Neuronal stem cell (in vitro differentiated cells): ENCODE measurements around the gene SMOC2.
A peak's percentile ranks its signal among the peaks of the same experiment; 100 is the strongest.

Experiments
- DNase-seq: peaks from one replicate; pipeline ENCODE4 v3.0.0-alpha.2; 2013; ENCODE audit warnings: low spot score
- H2AFZ ChIP-seq: one replicate; pipeline ENCODE4 v1.6.1; 2013; ENCODE audit warnings: mild to moderate bottlenecking, low read length, inconsistent platforms
- H2AK5ac ChIP-seq: 2 replicates; pipeline ENCODE4 v1.6.1; 2013; ENCODE audit warnings: low read depth, mild to moderate bottlenecking, inconsistent platforms, low read length, moderate library complexity, mixed read lengths
- H2BK120ac ChIP-seq: 2 replicates; pipeline ENCODE4 v1.6.1; 2013; ENCODE audit warnings: low read depth, mild to moderate bottlenecking, inconsistent platforms, low read length, moderate library complexity, mixed read lengths
- H2BK12ac ChIP-seq: one replicate; pipeline ENCODE4 v1.6.1; 2013; ENCODE audit warnings: low read length, inconsistent platforms
- H2BK15ac ChIP-seq: 2 replicates; pipeline ENCODE4 v1.6.1; 2013; ENCODE audit warnings: mild to moderate bottlenecking, low read length, inconsistent platforms, mixed read lengths
- H2BK5ac ChIP-seq: one replicate; pipeline ENCODE4 v1.6.1; 2013; ENCODE audit warnings: inconsistent platforms, mild to moderate bottlenecking, low read length, moderate library complexity
- H3K14ac ChIP-seq: one replicate; pipeline ENCODE4 v1.6.1; 2013; ENCODE audit warnings: low read length, inconsistent platforms
- H3K18ac ChIP-seq: 2 replicates; pipeline ENCODE4 v1.6.1; 2013; ENCODE audit warnings: low read length, inconsistent platforms
- H3K23ac ChIP-seq: 2 replicates; pipeline ENCODE4 v1.6.1; 2013; ENCODE audit warnings: low read depth, mild to moderate bottlenecking, mixed read lengths, low read length, inconsistent platforms; ENCODE audit not compliant: poor library complexity
- H3K27ac ChIP-seq: replicated peaks from 3 replicates; pipeline ENCODE4 v1.5.1; 2013; ENCODE audit warnings: low read length, inconsistent platforms
- H3K27me3 ChIP-seq, 3 experiments: 2 replicates each; pipeline ENCODE4 v1.6.1; 2013; ENCODE audit warnings: low read length in 3 of 3, mild to moderate bottlenecking in 2 of 3, inconsistent platforms in 1 of 3, low read depth in 1 of 3, mixed read lengths in 1 of 3, moderate library complexity in 1 of 3; ENCODE audit not compliant: control insufficient read depth in 3 of 3, insufficient read depth in 3 of 3
- H3K36me3 ChIP-seq, 2 donors: replicated peaks in 1 of 2; 2 replicates each; pipeline ENCODE4 v1.6.1; 2013; ENCODE audit warnings: low read length in 2 of 2; ENCODE audit not compliant: control insufficient read depth in 2 of 2, insufficient read depth in 2 of 2
- H3K4ac ChIP-seq: 2 replicates; pipeline ENCODE4 v1.6.1; 2013; ENCODE audit warnings: inconsistent platforms, mild to moderate bottlenecking, low read length, moderate library complexity
- H3K4me1 ChIP-seq, 2 donors: 1 replicate in 1 of 2; 2 replicates in 1 of 2; pipeline ENCODE4 v1.6.1; 2013; ENCODE audit warnings: low read length in 2 of 2, low read depth in 1 of 2; ENCODE audit not compliant: control insufficient read depth in 2 of 2, insufficient read depth in 1 of 2
- H3K4me2 ChIP-seq: one replicate; pipeline ENCODE4 v1.6.1; 2013; ENCODE audit warnings: mild to moderate bottlenecking, low read length, inconsistent platforms; ENCODE audit not compliant: insufficient read depth, poor library complexity, severe bottlenecking
- H3K4me3 ChIP-seq, 2 donors: 2 replicates each; pipeline ENCODE4 v1.5.1; 2013; ENCODE audit warnings: low read length in 2 of 2, mild to moderate bottlenecking in 2 of 2, inconsistent platforms in 1 of 2, moderate library complexity in 1 of 2
- H3K79me1 ChIP-seq: one replicate; pipeline ENCODE4 v1.6.1; 2013; ENCODE audit warnings: low read depth, mild to moderate bottlenecking, inconsistent platforms, low read length, moderate library complexity
- H3K9ac ChIP-seq: one replicate; pipeline ENCODE4 v1.6.1; 2013; ENCODE audit warnings: mild to moderate bottlenecking, low read depth, low read length, inconsistent platforms; ENCODE audit not compliant: poor library complexity
- H3K9me3 ChIP-seq, 2 donors: replicated peaks in 1 of 2; 2 replicates each; pipeline versions ENCODE3 to v1.6.1; 2013; ENCODE audit warnings: low read length in 2 of 2, mild to moderate bottlenecking in 2 of 2, inconsistent platforms in 1 of 2, low read depth in 1 of 2, mixed read lengths in 1 of 2, moderate library complexity in 1 of 2; ENCODE audit not compliant: control insufficient read depth in 2 of 2, insufficient read depth in 1 of 2
- H4K8ac ChIP-seq: one replicate; pipeline ENCODE4 v1.6.1; 2013; ENCODE audit warnings: low read depth, mild to moderate bottlenecking, inconsistent platforms, low read length, moderate library complexity
- H4K91ac ChIP-seq: one replicate; pipeline ENCODE4 v1.6.1; 2013; ENCODE audit warnings: low read length, low read depth, mild to moderate bottlenecking, inconsistent platforms; ENCODE audit not compliant: poor library complexity
- WGBS, 2 donors: extraction: QIAGEN DNeasy Blood & Tissue Kit; methylation state at CpG; one replicate each; pipeline ENCODE4 v1.1.7; 2013; ENCODE audit warnings: missing lambda C conversion rate in 2 of 2, mixed read lengths in 1 of 2; ENCODE audit not compliant: insufficient read length in 2 of 2, insufficient replicate concordance in 1 of 2; ENCODE audit errors: extremely low coverage in 2 of 2; 5-methylcytosine and 5-hydroxymethylcytosine counted together

The SMOC2 gene

DNA sequence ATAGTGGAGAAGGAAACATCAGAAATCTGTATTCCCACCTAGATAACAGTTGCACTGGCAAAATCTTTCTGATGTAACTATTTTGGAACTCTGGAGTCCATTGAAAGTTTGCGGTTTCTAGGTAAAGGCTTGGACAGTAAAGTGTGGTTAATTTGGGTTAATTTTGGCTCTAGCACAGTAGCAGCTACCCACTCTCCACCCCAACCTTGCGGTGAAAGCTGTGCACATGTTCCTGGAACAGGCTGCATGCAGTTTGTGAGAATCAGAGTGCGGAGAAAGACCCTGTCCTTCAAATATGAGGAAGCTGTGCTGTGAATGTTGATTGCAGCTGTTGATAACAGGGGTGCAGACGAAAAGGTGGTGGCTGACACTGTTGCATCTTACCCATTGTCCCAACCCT is 38.4 kb downstream of the SMOC2 start:
- H2BK15ac ChIP-seq, result no peak overlapping the region
- no peak overlapping the region for H3K4me3 ChIP-seq
- no peak overlapping the region for H3K18ac ChIP-seq
- DNase-seq, result no peak
- no peak overlapping the region for H2AK5ac ChIP-seq
- no peak overlapping the region for H4K91ac ChIP-seq
- no peak overlapping the region for H2BK12ac ChIP-seq
- H2BK120ac ChIP-seq, result no peak overlapping the region
- no peak overlapping the region for H3K9ac ChIP-seq
- H3K4ac ChIP-seq, result no peak overlapping the region
- no peak overlapping the region for H3K27ac ChIP-seq
- no CpG with 5 or more reads among the region's 4 CpGs for WGBS, 2 donors
- no peaks in the 10 kb centered on the region for H3K27me3 ChIP-seq
- no peaks in the 10 kb centered on the region for H3K4me1 ChIP-seq
- no peaks in the 10 kb centered on the region for H3K36me3 ChIP-seq
- no peak overlapping the region for H3K14ac ChIP-seq
- no peaks in the 10 kb centered on the region for H3K79me1 ChIP-seq
- H2BK5ac ChIP-seq, result no peak overlapping the region
- H2AFZ ChIP-seq, result no peak overlapping the region
- peaks cover 3 to 10% of the 10 kb centered on the region in 2 donors for H3K9me3 ChIP-seq
- no peak overlapping the region for H4K8ac ChIP-seq
- no peak overlapping the region for H3K23ac ChIP-seq
- H3K4me2 ChIP-seq, result no peak overlapping the region

DNA sequence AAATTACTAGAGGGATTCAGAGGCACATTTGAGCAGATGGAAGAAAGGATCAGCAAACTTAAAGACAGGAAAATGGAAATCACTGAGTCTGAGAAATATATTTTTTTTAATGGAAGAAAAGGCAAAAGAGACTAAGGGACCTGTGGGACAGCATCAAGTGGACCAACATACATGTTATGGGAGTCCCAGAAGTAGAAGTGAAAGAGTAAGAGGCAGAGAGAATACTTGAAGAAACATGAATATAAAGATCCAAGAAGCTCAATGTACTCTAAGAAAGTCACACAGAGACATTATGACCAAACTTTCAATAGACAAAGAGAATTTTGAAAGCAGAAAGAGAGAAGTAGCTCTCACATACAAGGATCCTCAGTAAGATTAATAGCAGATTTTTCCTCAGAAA is 39.5 kb downstream of the SMOC2 start:
- no peak overlapping the region for H2BK5ac ChIP-seq
- no peak overlapping the region for H2AFZ ChIP-seq
- no peak for DNase-seq
- no peak overlapping the region for H3K23ac ChIP-seq
- no peak overlapping the region for H3K18ac ChIP-seq
- no peak overlapping the region for H2BK120ac ChIP-seq
- H3K14ac ChIP-seq, result no peak overlapping the region
- H3K9me3 ChIP-seq, result peaks cover 3 to 10% of the 10 kb centered on the region in 2 donors
- H4K8ac ChIP-seq, result no peak overlapping the region
- H2BK12ac ChIP-seq, result no peak overlapping the region
- H3K27ac ChIP-seq, result no peak overlapping the region
- H3K79me1 ChIP-seq, result no peaks in the 10 kb centered on the region
- H3K4ac ChIP-seq, result no peak overlapping the region
- H3K9ac ChIP-seq, result no peak overlapping the region
- no peak overlapping the region for H3K4me2 ChIP-seq
- no peak overlapping the region for H2BK15ac ChIP-seq
- H4K91ac ChIP-seq, result no peak overlapping the region
- no peak overlapping the region for H3K4me3 ChIP-seq
- H3K4me1 ChIP-seq, result no peaks in the 10 kb centered on the region
- H3K27me3 ChIP-seq, result no peaks in the 10 kb centered on the region
- H2AK5ac ChIP-seq, result no peak overlapping the region
- no peaks in the 10 kb centered on the region for H3K36me3 ChIP-seq

DNA sequence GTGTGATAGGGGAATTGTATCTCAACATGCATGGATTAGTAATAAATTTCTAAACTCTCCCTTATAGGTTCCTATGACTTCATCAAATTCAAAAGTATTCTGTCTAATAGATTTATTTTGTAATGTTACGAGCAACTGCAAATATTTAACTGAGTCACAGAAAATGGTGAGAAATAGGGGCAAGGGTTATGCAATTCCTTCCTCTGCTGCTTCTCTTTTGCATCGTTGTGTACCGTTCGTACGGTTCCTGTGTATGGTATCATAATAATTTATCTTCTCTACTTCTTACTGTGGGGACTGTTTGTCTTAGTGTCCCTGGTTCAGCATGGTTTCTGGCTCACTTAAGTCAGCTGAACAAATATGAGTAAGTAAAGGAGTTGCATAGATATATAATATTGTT is 44.8 kb downstream of the SMOC2 start:
- Histone ChIP-seq H3K4me1 (no peaks in the 10 kb centered on the region), H4K8ac (no peak overlapping the region), H3K4me3 (no peak overlapping the region), H2BK5ac (no peak overlapping the region), H2AK5ac (no peak overlapping the region), H3K18ac (no peak overlapping the region), H3K4me2 (no peak overlapping the region), H3K4ac (no peak overlapping the region), H2BK120ac (no peak overlapping the region), H3K27ac (no peak overlapping the region), H4K91ac (no peak overlapping the region), H2BK12ac (no peak overlapping the region), H3K9me3 (peaks cover 0 to 5% of the 10 kb centered on the region in 2 donors), H3K9ac (no peak overlapping the region), H2BK15ac (no peak overlapping the region), H2AFZ (no peak overlapping the region), H3K23ac (no peak overlapping the region), H3K79me1 (no peaks in the 10 kb centered on the region), H3K27me3 (no peaks in the 10 kb centered on the region), H3K14ac (no peak overlapping the region), H3K36me3 (no peaks in the 10 kb centered on the region)
- no peak for DNase-seq
- no CpG with 5 or more reads among the region's 5 CpGs for WGBS, 2 donors

DNA sequence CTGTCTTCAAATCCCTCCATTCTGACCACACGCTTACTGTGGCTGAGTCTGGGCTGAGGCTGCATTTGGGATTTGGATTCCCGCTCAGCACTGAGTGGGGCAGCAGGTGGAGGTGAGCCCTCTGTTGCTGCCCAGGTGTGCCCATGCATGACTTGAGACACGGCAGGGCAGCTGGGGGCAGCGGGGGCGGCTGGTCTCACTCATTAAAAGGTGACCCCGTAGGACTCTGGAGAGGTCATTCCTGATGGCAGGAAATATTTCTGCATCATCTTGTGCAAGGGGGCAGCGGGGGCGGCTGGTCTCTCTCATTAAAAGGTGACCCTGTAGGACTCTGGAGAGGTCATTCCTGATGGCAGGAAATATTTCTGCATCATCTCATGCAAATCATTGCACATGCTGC is 49.8 kb downstream of the SMOC2 start:
- no peak overlapping the region for H3K4ac ChIP-seq
- H3K36me3 ChIP-seq, result no peaks in the 10 kb centered on the region
- DNase-seq, result no peak
- H4K8ac ChIP-seq, result no peak overlapping the region
- H2BK5ac ChIP-seq, result no peak overlapping the region
- H3K9me3 ChIP-seq, result no peaks in the 10 kb centered on the region
- H2BK120ac ChIP-seq, result no peak overlapping the region
- H2AK5ac ChIP-seq, result no peak overlapping the region
- H2BK15ac ChIP-seq, result no peak overlapping the region
- no peak overlapping the region for H4K91ac ChIP-seq
- no peak overlapping the region for H3K23ac ChIP-seq
- H3K27me3 ChIP-seq, result no peaks in the 10 kb centered on the region
- no CpG with 5 or more reads among the region's 8 CpGs for WGBS, 2 donors
- no peak overlapping the region for H3K4me3 ChIP-seq
- H2AFZ ChIP-seq, result no peak overlapping the region
- H3K9ac ChIP-seq, result no peak overlapping the region
- no peaks in the 10 kb centered on the region for H3K79me1 ChIP-seq
- H2BK12ac ChIP-seq, result no peak overlapping the region
- no peak overlapping the region for H3K4me2 ChIP-seq
- H3K14ac ChIP-seq, result no peak overlapping the region
- H3K18ac ChIP-seq, result peak overlapping the region; percentile 22
- no peak overlapping the region for H3K27ac ChIP-seq
- no peaks in the 10 kb centered on the region for H3K4me1 ChIP-seq
